AML-193 (cell line): ENCODE results near the gene GRAMD4.

Experiments
- DNase-seq, 2 experiments: peaks; one replicate each; lab custom pipeline; 2025; lab: John Stamatoyannopoulos, UW

GRAMD4 gene

DNA sequence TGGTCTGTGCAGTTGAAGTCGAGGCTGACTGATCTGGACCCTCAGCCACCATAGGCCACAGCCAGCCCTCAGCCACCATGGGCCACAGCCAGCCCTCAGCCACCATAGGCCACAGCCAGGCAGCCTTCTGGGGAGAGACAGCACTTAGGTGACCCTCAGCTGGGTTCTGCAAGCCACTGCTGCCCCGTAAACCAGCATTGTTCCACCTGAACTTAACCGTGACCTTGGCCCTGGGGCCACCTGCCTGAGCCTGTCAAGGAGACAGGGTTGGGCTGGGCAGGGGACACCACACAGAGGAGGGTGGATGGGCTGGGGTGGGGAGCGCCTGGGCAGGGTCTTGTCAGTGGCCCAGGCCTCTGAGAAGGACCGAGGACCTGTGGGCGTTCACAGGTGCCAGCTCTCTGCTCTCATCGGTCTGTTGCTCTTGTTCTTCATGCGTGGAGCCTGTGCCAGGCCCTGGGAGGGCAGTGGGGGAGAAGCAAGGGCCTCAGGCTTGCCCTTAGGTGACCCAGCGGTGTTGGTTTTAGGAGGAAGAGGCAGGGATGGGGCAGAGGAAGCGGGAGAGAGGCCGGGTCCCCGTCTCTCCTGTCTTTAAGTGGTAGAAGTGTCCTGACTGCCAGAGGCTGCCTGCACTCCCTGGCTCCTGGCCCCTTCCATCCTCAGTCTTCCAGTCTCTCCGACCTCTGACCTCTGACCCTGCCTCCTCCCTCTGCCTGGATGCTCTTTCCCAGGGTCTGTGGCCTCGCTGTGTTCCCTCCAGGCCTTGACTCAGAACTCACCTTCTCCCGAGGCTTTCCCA is 36.9 kb downstream of the GRAMD4 start:
- DNase-seq = no peak

GRCh38 chr22:46657655-46657953 is 37.4 kb downstream of the GRAMD4 start:
- DNase-seq = no peak

DNA sequence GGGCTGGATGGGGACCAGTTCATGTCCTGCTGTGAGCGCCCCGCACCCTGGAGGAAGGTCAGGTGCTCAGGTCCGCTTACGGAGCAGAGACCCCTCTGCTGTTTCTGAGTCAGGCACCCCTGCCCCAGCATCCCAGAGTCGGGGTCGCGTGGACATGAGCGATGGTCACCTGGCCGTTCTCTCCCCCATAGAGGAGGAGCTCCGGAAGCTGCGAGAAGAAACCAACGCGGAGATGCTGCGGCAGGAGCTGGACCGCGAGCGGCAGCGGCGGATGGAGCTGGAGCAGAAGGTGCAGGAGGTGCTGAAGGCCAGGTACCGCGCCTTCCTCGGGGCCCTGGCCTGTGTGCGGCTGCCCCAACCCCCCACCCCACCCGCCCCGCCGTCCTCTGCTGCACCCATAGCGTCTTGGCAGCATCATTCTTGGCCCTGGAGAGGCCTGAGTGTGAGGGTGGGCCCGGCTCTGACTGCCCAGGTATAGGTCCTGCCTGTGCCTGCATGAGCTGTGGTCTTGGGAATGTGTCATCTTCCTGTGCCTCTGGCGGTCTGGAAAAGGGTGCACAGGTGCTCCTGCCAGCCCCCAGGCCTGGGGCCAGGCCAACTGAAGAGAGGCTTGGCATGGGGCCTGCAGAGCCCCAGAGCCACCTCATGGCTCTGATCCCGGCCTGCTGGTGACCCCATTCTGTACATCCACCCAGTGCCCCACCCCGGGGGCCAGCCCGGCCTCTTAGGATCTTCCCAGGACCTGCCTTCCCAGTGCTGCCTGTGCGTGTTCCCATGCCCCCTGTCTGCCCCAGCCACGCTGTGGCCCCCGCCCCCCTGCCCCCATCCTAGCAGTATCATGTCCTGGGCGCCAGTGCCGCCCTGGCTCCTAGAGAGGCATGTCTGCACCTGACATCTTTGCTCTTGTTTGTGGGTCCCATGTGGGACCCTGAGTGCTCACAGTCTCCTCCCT is 38.1 kb downstream of the GRAMD4 start:
- DNase-seq = no peak

DNA sequence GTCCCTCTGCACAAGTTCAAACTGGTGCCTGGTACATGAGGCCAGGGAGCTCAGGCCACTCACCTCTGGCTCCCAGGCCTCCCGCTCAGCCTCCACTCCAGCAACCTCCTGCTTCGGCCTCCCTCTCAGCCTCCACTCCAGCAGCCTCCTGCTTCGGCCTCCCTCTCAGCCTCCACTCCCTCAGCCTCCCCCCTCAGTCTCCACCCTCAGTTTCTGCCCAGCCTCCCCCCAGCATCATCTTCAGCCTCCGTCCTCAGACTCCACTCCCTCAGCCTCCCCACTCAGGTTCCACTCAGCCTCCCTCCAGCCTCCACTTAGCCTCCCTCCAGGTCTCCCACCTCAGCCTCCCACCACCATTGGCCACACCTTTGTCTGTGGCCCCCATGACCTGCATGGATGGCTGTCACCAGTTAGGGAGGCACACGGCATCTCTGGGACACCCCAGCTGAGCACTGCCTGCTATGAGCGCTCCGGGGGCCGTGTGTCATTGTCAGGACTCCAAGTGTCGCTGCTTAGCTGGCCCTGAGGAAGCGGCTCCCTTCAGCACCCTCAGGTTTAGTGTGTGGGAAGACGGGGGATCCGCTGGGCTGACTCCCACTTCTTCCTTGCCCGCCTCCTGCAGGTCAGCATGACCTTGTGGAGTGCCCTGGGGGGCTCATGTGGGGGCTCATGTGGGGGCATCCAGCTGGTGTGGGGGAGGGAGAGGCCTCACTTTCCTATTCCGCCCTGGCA is 39.0 kb downstream of the GRAMD4 start:
- DNase-seq = no peak

DNA sequence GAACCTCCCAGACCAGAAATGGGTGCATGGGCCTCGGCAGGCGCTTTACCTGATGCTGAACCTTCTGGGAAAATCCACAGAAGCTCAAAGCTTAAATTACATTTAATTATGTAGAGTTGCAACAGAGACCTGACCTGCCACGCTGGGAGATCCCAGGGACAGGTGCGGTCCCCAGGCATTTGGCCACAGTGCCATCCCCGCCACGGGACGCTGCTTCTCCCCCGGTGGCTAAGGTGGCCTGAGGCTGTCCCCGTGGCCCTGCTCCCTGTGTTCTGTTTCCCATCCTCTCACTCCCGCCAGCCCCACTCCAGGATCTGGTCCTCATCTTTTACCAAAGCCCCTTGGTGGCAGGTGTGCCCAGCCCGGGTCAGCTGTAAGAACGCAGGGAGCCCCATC is 39.6 kb downstream of the GRAMD4 start:
- DNase-seq = no peak

DNA sequence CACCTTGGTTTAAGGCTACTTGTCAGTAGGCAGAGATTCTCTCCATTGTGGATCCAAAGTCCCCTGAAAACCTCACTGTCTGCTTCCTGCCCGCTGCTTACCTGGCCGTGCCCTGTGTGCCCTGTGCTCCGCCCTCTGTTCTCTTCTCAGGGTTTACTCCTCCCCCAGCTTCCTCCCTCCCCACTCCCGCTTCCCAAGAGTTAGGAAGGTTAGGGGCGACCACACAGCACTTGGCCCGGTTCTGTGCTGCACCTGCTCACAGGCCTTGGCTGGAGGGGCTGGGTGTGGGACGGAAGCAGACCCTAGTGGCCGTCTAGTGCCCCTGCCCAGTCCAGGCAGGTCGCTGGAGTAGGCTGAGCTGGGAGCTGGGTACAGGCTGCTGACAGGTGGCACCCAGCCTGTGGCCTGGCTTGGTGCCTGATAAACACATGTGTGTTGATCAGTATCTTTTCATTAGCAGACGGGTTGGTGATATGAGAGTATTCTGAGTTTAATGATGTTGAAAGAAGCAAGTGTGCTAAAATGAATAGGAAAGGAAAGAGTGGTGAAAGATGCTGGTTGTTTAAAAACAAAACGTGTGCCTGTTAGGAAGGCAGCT is 40.5 kb downstream of the GRAMD4 start:
- no peak for DNase-seq

DNA sequence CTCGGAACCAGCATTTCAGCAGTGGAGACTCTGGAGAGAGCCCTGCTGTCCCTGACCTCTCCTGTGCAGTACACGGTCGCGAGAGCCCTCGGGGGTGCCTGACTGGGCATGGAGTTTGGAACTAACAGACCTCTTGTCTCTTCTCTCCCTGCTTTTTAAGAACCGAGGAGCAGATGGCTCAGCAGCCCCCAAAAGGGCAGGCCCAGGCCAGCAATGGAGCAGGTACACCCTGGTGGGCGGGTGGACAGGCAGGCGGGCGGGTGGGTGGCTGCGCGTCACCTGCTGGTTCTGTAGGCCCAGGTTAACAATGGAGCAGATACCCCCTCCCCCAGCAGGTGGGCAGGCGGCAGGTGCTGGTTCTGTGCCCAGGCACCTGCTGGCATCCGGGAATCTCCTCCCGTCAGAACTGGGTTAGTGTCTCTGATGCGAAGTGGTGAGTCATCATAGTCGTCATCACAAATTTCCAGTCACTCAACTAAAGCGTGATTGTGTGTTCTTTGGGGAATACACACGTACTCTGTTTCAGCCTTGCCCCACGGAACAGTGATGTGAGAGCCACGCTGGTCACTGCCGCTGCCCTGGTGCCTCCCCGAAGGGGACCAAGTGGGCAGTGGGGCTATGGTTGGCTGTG is 41.1 kb downstream of the GRAMD4 start:
- DNase-seq = no peak

GRCh38 chr22:46662226-46662625 is 42.0 kb downstream of the GRAMD4 start:
- no peak for DNase-seq

- DNase-seq = no peak
Measured at GRCh38 chr22:46663001-46663400, 42.8 kb downstream of the GRAMD4 start.

- DNase-seq = no peak
Measured at GRCh38 chr22:46663436-46664100, 43.4 kb downstream of the GRAMD4 start.

- no peak for DNase-seq
Measured at GRCh38 chr22:46664301-46664855, 44.2 kb downstream of the GRAMD4 start.

GRCh38 chr22:46665151-46665695 is 45.0 kb downstream of the GRAMD4 start:
- no peak for DNase-seq

DNA sequence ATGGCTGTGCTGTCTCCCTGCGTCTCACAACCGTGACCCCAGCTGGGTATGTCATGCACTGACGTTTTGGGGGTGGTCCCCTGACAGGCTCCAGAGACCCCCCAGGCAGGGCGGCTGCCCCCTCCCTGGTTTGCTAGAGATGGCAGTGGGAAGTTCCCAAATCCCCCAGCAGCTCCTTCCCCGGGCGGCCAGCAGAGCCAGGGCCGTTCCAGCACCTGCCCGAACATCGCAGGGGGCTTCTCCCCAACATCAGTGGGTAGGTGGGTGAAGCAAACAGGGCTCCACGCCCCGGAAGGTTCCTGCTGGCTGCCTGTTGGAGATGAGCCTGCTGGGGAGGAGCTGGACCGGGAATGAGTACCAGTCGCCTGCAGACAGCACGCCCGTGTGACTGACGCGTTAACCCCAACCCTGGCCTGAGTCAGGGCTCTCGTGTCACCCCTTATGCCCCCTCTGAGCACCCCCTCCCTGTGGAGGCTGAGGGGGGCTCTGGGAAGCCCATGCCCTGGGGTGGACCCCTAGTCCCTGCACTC is 45.6 kb downstream of the GRAMD4 start:
- DNase-seq = no peak

DNA sequence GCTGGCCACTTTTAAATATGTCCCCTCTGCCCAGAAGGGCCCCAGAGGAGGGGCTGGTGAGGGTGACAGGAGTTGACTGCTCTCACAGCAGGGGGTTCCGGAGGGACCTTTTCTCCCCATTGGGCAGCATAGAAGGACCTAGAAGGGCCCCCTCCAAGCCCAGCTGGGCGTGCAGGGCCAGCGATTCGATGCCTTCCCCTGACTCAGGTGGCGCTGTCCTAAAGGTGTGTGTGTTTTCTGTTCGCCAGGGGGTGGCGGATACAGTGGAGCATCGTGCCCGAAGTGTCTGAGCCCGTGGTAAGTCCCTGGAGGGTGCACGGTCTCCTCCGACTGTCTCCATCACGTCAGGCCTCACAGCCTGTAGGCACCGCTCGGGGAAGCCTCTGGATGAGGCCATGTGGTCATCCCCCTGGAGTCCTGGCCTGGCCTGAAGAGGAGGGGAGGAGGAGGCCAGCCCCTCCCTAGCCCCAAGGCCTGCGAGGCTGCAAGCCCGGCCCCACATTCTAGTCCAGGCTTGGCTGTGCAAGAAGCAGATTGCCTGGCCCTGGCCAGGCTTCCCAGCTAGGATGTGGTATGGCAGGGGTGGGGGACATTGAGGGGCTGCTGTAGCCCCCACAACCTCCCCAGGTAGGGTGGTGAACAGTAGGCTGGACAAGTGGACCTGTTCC is 46.5 kb downstream of the GRAMD4 start:
- DNase-seq = no peak

GRCh38 chr22:46667245-46667623 is 47.0 kb downstream of the GRAMD4 start:
- DNase-seq = no peak

DNA sequence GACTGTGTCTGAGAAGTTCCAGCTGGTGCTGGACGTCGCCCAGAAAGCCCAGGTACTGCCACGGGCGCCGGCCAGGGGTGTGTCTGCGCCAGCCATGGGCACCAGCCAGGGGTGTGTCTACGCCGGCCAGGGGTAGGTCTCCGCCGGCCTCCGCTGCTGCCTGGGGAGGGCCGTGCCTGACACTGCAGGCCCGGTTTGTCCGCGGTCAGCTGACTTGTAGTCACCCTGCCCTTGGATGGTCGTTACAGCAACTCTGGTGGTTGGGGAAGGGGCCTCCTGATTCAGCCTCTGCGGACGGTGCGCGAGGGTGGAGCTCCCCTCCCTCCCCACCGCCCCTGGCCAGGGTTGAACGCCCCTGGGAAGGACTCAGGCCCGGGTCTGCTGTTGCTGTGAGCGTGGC is 47.9 kb downstream of the GRAMD4 start:
- no peak for DNase-seq

GRCh38 chr22:46669201-46669600 is 49.0 kb downstream of the GRAMD4 start:
- DNase-seq = no peak

DNA sequence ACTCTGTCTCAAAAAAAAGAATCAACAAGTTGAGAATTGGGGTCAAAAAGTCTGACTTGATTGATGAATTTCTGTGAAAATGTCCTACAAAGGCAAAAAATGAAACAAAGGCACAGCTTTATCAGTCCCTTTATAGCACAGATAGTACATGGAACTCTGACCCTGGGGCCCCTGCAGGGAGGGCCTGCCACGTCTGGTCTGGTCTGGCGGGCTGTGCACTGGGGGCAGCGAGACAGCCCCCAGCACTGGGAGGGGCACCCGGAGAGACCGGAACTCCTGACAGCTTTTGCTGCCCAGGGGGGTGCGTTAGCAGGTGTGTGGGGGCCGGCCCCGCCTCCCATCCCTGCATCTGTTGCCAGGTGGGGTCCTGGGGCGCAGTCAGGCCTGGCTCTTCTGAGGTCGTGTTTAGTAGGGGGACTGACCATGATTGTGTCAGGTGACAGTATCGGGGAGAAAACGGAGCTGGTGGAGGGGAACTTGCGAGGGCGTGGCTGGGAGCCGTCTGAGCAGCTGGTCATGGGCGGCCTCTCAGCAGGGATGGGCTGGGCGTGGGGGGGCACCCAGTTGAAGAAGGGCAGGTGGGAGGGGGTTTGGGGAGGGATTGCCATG is 51.7 kb downstream of the GRAMD4 start:
- no peak for DNase-seq

DNA sequence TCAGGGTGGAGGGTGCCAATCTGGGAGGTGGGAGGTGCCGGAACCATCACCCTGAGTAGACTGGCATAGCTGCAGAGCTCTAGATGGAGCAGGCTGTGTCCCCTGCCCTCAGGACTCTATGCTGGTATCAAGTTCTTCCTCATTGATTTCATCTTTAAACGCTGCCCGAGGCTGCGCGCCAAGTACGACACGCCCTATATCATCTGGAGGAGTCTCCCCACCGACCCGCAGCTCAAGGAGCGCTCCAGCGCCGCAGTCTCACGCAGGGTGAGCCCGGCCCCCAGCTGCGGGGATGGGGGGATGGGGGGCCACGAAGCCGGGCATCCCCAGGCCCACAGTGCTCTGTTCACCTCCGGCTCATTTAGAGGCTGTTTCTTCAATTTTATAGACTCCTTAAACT is 52.5 kb downstream of the GRAMD4 start:
- no peak for DNase-seq
